GM21528 (cell line): ENCODE measurements around the gene FYCO1.

Experiments
- ATAC-seq: cut with Tn5 transposase; IDR thresholded peaks from one replicate; pipeline ENCODE4 v1.9.1; 2021; ENCODE audit warnings: mild to moderate bottlenecking, moderate library complexity; ENCODE audit not compliant: unreplicated experiment, low FRiP score

The FYCO1 gene

GRCh38 chr3:45895686-45896468 lies 99.7 kb downstream of the FYCO1 start:
- ATAC-seq: no peak

GRCh38 chr3:45894015-45894414 lies 101.6 kb downstream of the FYCO1 start:
- no peak for ATAC-seq

GRCh38 chr3:45892161-45892560 lies 103.5 kb downstream of the FYCO1 start:
- no peak for ATAC-seq

- no peak for ATAC-seq
Observed at GRCh38 chr3:45890405-45890804, 105.2 kb downstream of the FYCO1 start.

- no peak for ATAC-seq
Observed at GRCh38 chr3:45889337-45889736, 106.3 kb downstream of the FYCO1 start.

- no peak for ATAC-seq
Observed at GRCh38 chr3:45887759-45888511, 107.7 kb downstream of the FYCO1 start.

- ATAC-seq: no peak
Observed at GRCh38 chr3:45887285-45887684, 108.3 kb downstream of the FYCO1 start.

GRCh38 chr3:45885979-45886705 lies 109.5 kb downstream of the FYCO1 start, which contains the start of gene CCR9:
CCR9 (plus strand) TSS chr3:45886543; CDS start chr3:45894934, 8,391 bp downstream.
- ATAC-seq: no peak

GRCh38 chr3:45884368-45885201 lies 111.0 kb downstream of the FYCO1 start:
- no peak for ATAC-seq

- ATAC-seq: no peak
Observed at GRCh38 chr3:45881078-45882022, 114.3 kb downstream of the FYCO1 start.

- no peak for ATAC-seq
Observed at GRCh38 chr3:45880725-45881077, 114.9 kb downstream of the FYCO1 start.

- ATAC-seq: no peak
Observed at GRCh38 chr3:45878124-45878523, 117.5 kb downstream of the FYCO1 start.

GRCh38 chr3:45874677-45875346 lies 120.8 kb downstream of the FYCO1 start:
- ATAC-seq: no peak

GRCh38 chr3:45873638-45874037 lies 122.0 kb downstream of the FYCO1 start:
- ATAC-seq: no peak

- ATAC-seq: no peak
Observed at GRCh38 chr3:45873036-45873435, 122.6 kb downstream of the FYCO1 start.

- no peak for ATAC-seq
Observed at GRCh38 chr3:45872569-45872968, 123.1 kb downstream of the FYCO1 start.

GRCh38 chr3:45871780-45872179 lies 123.8 kb downstream of the FYCO1 start:
- no peak for ATAC-seq

GRCh38 chr3:45870099-45870498 lies 125.5 kb downstream of the FYCO1 start:
- ATAC-seq: no peak

GRCh38 chr3:45869638-45870037 lies 126.0 kb downstream of the FYCO1 start:
- no peak for ATAC-seq
